ENCODE data around the gene RAX2. TPM values are rescaled to one million over a fixed set of nuclear protein-coding genes. Genes with fewer than 3 reads are reported as not detected.

RAX2 gene
- total and polyA plus RNA-seq, 9 donors: 0.13 TPM; not detected in 7

DNA sequence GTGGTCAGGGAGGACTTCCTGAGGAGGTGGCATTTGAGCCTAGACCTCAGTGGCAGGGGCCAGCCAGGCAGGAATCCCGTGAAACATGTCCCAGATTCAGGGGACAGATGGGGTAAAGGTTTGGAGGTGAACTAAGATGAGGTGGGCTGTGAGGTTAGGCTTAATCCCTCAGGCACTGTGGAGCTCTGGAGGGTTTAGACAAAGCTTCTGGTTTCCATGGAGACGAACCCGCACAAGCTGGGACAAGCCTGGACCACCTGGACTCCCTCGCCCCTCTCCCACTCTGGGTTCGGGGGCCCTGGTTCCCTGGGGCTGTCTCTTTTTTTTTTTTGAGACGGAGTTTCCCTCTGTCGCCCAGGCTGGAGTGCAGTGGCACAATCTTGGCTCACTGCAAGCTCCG is 48.1 kb downstream of the RAX2 start:
- no peak for DNase-seq
- Histone ChIP-seq H3K4me1 (ENCODE audit: insufficient read depth) (no peaks in the 10 kb centered on the region), H3K36me3 (no peaks in the 10 kb centered on the region), H3K27me3 (peaks cover 2% of the 10 kb centered on the region), H3K9me3 (no peaks in the 10 kb centered on the region), H3K4me3 (no peak overlapping the region), H3K27ac (no peak overlapping the region)
- intact Hi-C loops (cut with DNase I): no loop called here
- TF ChIP-seq EP300 (IDR thresholded peaks at IDR 0.05) (no peak), POLR2A (IDR thresholded peaks at IDR 0.05) (no peak)
- TF ChIP-seq, protein P1, sequence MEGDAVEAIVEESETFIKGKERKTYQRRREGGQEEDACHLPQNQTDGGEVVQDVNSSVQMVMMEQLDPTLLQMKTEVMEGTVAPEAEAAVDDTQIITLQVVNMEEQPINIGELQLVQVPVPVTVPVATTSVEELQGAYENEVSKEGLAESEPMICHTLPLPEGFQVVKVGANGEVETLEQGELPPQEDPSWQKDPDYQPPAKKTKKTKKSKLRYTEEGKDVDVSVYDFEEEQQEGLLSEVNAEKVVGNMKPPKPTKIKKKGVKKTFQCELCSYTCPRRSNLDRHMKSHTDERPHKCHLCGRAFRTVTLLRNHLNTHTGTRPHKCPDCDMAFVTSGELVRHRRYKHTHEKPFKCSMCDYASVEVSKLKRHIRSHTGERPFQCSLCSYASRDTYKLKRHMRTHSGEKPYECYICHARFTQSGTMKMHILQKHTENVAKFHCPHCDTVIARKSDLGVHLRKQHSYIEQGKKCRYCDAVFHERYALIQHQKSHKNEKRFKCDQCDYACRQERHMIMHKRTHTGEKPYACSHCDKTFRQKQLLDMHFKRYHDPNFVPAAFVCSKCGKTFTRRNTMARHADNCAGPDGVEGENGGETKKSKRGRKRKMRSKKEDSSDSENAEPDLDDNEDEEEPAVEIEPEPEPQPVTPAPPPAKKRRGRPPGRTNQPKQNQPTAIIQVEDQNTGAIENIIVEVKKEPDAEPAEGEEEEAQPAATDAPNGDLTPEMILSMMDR (IDR thresholded peaks at IDR 0.05): no peak
- WGBS, 3 donors: 19 to 34% (median 24%) methylated on average over 8 of the region's 8 CpGs

DNA sequence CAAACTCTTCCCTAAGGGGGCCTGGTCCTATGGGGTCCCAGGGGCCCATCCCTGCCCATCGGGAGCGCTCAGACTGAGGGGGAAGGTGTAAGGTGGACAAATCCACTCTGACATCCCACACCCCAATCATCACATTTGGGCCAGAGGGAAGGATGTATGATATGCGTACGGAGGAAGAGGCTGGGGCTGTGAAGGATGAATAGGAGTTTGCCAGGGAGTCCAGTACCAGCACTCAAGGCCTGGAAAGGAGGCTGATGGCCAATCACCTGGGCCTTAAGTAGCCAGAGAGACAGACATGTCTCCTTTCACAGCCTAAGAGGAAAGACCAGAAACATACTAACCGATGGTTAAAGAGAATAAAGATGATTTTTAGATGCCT is 48.9 kb downstream of the RAX2 start:
- Histone ChIP-seq H3K36me3 (no peaks in the 10 kb centered on the region), H3K4me1 (ENCODE audit: insufficient read depth) (no peaks in the 10 kb centered on the region), H3K27me3 (peaks cover 2% of the 10 kb centered on the region), H3K27ac (no peak overlapping the region), H3K9me3 (no peaks in the 10 kb centered on the region), H3K4me3 (no peak overlapping the region)
- intact Hi-C loops (cut with DNase I): no loop called here
- DNase-seq: no peak
- WGBS, 3 donors: 68 to 71% (median 68%) methylated on average over 5 of the region's 5 CpGs
- no peak for TF ChIP-seq POLR2A (IDR thresholded peaks at IDR 0.05)
- no peak for TF ChIP-seq EP300 (IDR thresholded peaks at IDR 0.05)

DNA sequence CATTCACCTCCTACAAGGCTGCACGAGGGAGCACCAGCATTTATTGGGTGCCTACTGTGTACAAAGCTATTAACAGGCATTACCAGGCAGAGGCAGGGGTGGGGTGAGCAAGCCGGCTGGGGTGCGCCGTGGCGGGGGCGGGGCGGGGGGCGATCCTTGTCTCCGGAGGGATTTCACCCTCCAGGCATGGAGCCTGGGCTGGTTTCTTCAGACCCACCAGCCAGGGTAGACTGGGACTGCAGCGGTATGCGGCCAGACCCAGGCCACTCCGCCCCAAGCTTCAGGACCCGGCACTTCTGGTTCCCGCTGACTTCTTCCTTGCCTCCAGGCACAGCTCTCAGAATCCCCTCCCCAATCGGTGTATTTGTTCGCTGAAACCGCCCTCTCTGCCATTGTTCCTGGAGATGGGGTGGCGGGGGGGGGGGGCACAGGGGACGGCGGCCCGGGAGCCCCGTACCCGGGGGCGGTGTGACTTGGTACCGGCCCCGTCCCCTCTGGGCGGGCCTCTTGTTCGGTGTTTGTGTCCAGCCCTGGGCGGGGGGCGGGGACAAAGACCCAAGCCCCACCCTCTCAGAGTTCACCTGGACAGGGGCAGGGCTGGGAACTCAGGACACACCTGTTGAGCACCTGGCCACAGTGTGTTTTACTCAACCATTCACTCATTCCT is 49.5 kb downstream of the RAX2 start:
- peak overlapping the region; percentile 14 for H3K4me3 ChIP-seq

DNA sequence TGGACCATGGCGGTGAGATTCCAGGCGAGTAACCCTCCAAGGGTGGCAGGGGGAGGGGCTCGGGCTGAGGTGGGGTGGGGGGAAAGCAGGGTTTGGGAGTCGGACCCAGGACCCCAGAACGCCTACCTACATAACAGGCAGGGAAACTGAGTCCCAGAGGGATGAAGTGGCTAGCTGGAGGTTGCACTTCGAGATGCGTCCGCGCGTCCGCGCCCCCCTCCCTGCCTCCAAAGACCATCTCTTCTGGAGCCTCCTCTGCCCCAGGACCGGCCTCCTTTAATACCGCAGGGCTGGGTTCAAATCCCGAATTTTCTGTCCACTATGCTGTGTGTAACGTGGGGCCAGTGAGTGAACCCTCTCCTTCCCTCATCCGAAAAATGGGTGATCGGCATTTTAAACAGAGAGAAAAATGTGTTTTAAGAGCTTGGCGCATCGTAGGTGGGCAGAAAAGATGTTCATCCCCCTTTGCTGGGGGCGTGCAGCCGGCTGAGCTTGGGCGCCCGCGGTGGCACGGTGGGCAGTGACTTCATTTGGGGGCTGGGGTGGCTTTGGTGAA is 50.1 kb downstream of the RAX2 start:
- peak overlapping the region; percentile 14 for H3K4me3 ChIP-seq

More for the DNA sequence above, 49.5 kb downstream of the RAX2 start:
- TF ChIP-seq EP300 (IDR thresholded peaks at IDR 0.05) (no peak), POLR2A (IDR thresholded peaks at IDR 0.05) (no peak)
- TF ChIP-seq, protein P1 (IDR thresholded peaks at IDR 0.05): no peak
- intact Hi-C loops (cut with DNase I): no loop called here
- H3K36me3 ChIP-seq: no peaks in the 10 kb centered on the region
- no peaks in the 10 kb centered on the region for H3K9me3 ChIP-seq
- H3K4me1 ChIP-seq (ENCODE audit: insufficient read depth): no peaks in the 10 kb centered on the region
- no peak overlapping the region for H3K27ac ChIP-seq
- peaks cover 2% of the 10 kb centered on the region for H3K27me3 ChIP-seq
- no peak for DNase-seq
- 1 to 7% (median 2%) methylated on average over 26 to 30 of the region's 30 CpGs for WGBS, 3 donors

More for the DNA sequence above, 50.1 kb downstream of the RAX2 start:
- Histone ChIP-seq H3K9me3 (no peaks in the 10 kb centered on the region), H3K4me1 (ENCODE audit: insufficient read depth) (no peaks in the 10 kb centered on the region), H3K36me3 (no peaks in the 10 kb centered on the region), H3K27me3 (peaks cover 2% of the 10 kb centered on the region), H3K27ac (no peak overlapping the region)
- 1 to 2% (median 2%) methylated on average over 26 of the region's 26 CpGs for WGBS, 3 donors
- intact Hi-C loops (cut with DNase I): no loop called here
- DNase-seq: no peak
- no peak for TF ChIP-seq EP300 (IDR thresholded peaks at IDR 0.05)
- TF ChIP-seq POLR2A (IDR thresholded peaks at IDR 0.05): no peak
- TF ChIP-seq, protein P1 (IDR thresholded peaks at IDR 0.05): no peak

Measured in ovary (tissue), 9 donors.